Measurements from ENCODE around the gene ADORA3. TPM values are rescaled to one million over a fixed set of nuclear protein-coding genes. Genes with fewer than 3 reads are reported as not detected.
A peak's percentile ranks its signal among the peaks of the same experiment; 100 is the strongest.

The ADORA3 gene
- total and polyA plus RNA-seq, 2 of the 8 experiments (the other 6 are each of a cell fraction or from before 2014, with no cell fraction given) = 0.03 TPM; not detected in 1

DNA sequence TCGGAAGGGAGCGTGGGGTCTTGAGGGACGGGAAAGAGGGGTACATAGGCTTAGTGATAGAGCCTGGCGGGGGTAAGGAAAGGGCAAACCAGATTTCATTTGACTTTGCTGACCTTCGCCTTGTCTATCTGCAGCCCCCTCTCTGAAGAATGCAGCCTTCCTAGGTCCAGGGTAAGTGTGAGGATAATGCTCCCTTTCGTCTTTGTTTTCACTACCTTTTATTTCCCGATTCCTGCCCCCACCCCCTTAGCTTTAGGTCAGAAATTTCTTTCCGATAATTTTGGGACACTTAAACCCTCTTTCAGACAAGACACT, 53.8 kb downstream of the ADORA3 start:
- no peak overlapping the region for H2BK12ac ChIP-seq (ENCODE audit: low read depth, low read length)
- H2BK15ac ChIP-seq (ENCODE audit: low read length) = no peak overlapping the region
- peaks cover 8 to 33% (median 10%) of the 10 kb centered on the region in 4 experiments for H3K36me3 ChIP-seq (ENCODE audit: control insufficient read depth in 2 of 4, insufficient read depth in 4 of 4, low read length in 3 of 4)
- peak overlapping the region; percentile 88 to 96 (median 94) for H3K9ac ChIP-seq (replicated peaks in 1 of 4; ENCODE audit: extremely low read depth in 1 of 4, low read depth in 3 of 4, low read length in 3 of 4)
- TF ChIP-seq SIN3A (conservative IDR thresholded peaks at IDR 0.05 in 1 of 2, IDR thresholded peaks at IDR 0.05 in 1 of 2; ENCODE audit: low read depth in 1 of 2, low read length in 2 of 2) = no peak
- 0 out of 2 replicates have a peak, but pooled peaks have one; percentile 4 for TF ChIP-seq POLR2AphosphoS5 (IDR thresholded peaks at IDR 0.05; ENCODE audit: low read depth, low read length)
- TF ChIP-seq CTBP2 (IDR thresholded peaks at IDR 0.05; ENCODE audit: borderline replicate concordance, insufficient read depth, insufficient read length, low read length) = no peak
- TF ChIP-seq RFX5 (IDR thresholded peaks at IDR 0.05; ENCODE audit: borderline replicate concordance, low read depth, low read length) = no peak
- no peak for TF ChIP-seq TCF12 (IDR thresholded peaks at IDR 0.05; ENCODE audit: low read depth, low read length)
- peak in 1 of 2 experiments; percentile 23; a peak in 1 of 3 replicates for TF ChIP-seq POLR2A (IDR thresholded peaks at IDR 0.05; ENCODE audit: control extremely low read depth in 1 of 2, low read depth in 2 of 2, low read length in 2 of 2)
- TF ChIP-seq RBBP5 (IDR thresholded peaks at IDR 0.05; ENCODE audit: borderline replicate concordance, low read depth, low read length) = 0 out of 2 replicates have a peak, but pooled peaks have one; percentile 20
- TF ChIP-seq HDAC6 (IDR thresholded peaks at IDR 0.05; ENCODE audit: low read depth, low read length) = no peak
- no peak for TF ChIP-seq EP300 (IDR thresholded peaks at IDR 0.05; ENCODE audit: borderline replicate concordance in 1 of 2, low read depth in 2 of 2, low read length in 2 of 2)
- H3K79me2 ChIP-seq (ENCODE audit: control insufficient read depth in 1 of 2, insufficient read depth in 2 of 2, low read length in 2 of 2) = peaks cover 5 to 69% of the 10 kb centered on the region in 2 experiments
- no peaks in the 10 kb centered on the region for H3K27me3 ChIP-seq (replicated peaks in 1 of 4; ENCODE audit: control insufficient read depth in 3 of 4, extremely low read depth in 1 of 4, insufficient read depth in 3 of 4, low read length in 3 of 4)
- H3K4me2 ChIP-seq (ENCODE audit: insufficient read depth in 1 of 2, low read depth in 2 of 2, low read length in 2 of 2) = peak overlapping the region; percentile 79 to 95
- DNase-seq (ENCODE audit: low read depth in 1 of 2, low spot score in 2 of 2) (no peak), FAIRE-seq (no peak)
- ChIA-PET CTCF (ENCODE audit: partially characterized antibody) (interaction anchor here (0.7 to 1.0 kb wide), 3 partner anchors 9 to 220 kb away, joined by 3 to 4 read pairs (median 3); no protein-coding TSS in a partner anchor), POLR2A (ENCODE audit: partially characterized antibody) (interaction anchor here (0.6 to 3.7 kb wide), 5 partner anchors 13 to 310 kb away, joined by 3 to 36 read pairs (median 4); partner anchors contain the start of genes CEPT1 and DRAM2)
- peaks cover 0 to 2% (median 1%) of the 10 kb centered on the region in 4 experiments; a peak in 3 of 7 replicates for H3K4me1 ChIP-seq (replicated peaks in 1 of 4; ENCODE audit: control insufficient read depth in 3 of 4, insufficient read depth in 4 of 4, low read length in 3 of 4)
- peak overlapping the region; percentile 88 for H4K5ac ChIP-seq (ENCODE audit: insufficient read length, low read depth, low read length)
- no peak overlapping the region for H3K14ac ChIP-seq (ENCODE audit: insufficient read length)
- H4K8ac ChIP-seq (ENCODE audit: extremely low read depth, insufficient read depth, low read length) = peak overlapping the region; percentile 95; the same call in 1 of the 2 replicates
- no peak overlapping the region for H2BK20ac ChIP-seq (ENCODE audit: low read length)
- H2AFZ ChIP-seq (ENCODE audit: low read length) = peak overlapping the region; percentile 95
- H3K9me3 ChIP-seq (ENCODE audit: insufficient read depth in 2 of 2, low read depth in 1 of 2, low read length in 1 of 2) = no peaks in the 10 kb centered on the region
- H2AK5ac ChIP-seq (ENCODE audit: low read depth, low read length) = peak overlapping the region; percentile 18; the same call in 1 of the 2 replicates
- H4K20me1 ChIP-seq (replicated peaks in 1 of 2; ENCODE audit: control insufficient read depth in 1 of 2, insufficient read depth in 2 of 2, low read length in 2 of 2) = peaks cover 3 to 5% of the 10 kb centered on the region in 2 experiments
- peak overlapping the region; percentile 86 to 100 (median 99) for H3K4me3 ChIP-seq (ENCODE audit: extremely low read depth in 1 of 4, insufficient read depth in 2 of 4, low read depth in 3 of 4, low read length in 4 of 4)
- no peak overlapping the region for H2BK120ac ChIP-seq (replicated peaks; ENCODE audit: low read depth, low read length)
- H2BK5ac ChIP-seq (ENCODE audit: low read depth, low read length) = peak overlapping the region; percentile 89
- no peak overlapping the region for H3K18ac ChIP-seq (ENCODE audit: extremely low read depth, low read length)
- peak overlapping the region; percentile 85 for H3K27ac ChIP-seq (ENCODE audit: low read depth, low read length)
- H3K23me2 ChIP-seq (ENCODE audit: low read depth, low read length) = peaks cover 3% of the 10 kb centered on the region
- H3K79me1 ChIP-seq (ENCODE audit: low read depth, low read length) = peaks cover 4% of the 10 kb centered on the region; the same call in 1 of the 2 replicates
- no peak overlapping the region for H3K4ac ChIP-seq (replicated peaks; ENCODE audit: insufficient read length, low read depth, low read length)
- 2% methylated on average over 8 of the region's 8 CpGs; no CpG with 5 or more reads in 1 of the 2 experiments for WGBS, 2 experiments (ENCODE audit: extremely low coverage in 1 of 2, insufficient coverage in 1 of 2, insufficient read length in 1 of 2, insufficient replicate concordance in 2 of 2, low coverage in 1 of 2, low lambda C conversion rate in 2 of 2, missing lambda C conversion rate in 1 of 2)
- H3K56ac ChIP-seq (replicated peaks; ENCODE audit: insufficient read length, low read depth, low read length) = peak overlapping the region; percentile 77
- H4K91ac ChIP-seq (replicated peaks; ENCODE audit: insufficient read length, low read length) = peak overlapping the region; percentile 78
- no peak overlapping the region for H3K23ac ChIP-seq (ENCODE audit: insufficient read length)

Measured in H1 (cell line).